Adrenal gland (tissue), 12 donors: Measurements from ENCODE around the gene IFIT1. TPM values are rescaled to one million over a fixed set of nuclear protein-coding genes. Genes with fewer than 3 reads are reported as not detected.

Experiments used
- DNase-seq, 7 donors: peaks; one replicate each; pipeline ENCODE4 v3.0.0-alpha.2; 2019 to 2020
- H3K27ac ChIP-seq, 5 donors: fragments of 200-600 bp; sonication (generic) in 4 of 5; 1 replicate in 3 of 5; 2 replicates in 2 of 5; pipeline versions ENCODE4 v1.5.1 to v1.8.0; 2016 to 2020; ENCODE audit warnings: mild to moderate bottlenecking in 1 of 5
- H3K27me3 ChIP-seq: fragments of 200-600 bp; 2 replicates; pipeline ENCODE4 v1.8.0; 2021
- H3K36me3 ChIP-seq, 2 donors: fragments of 200-600 bp; replicated peaks in 1 of 2; 1 replicate in 1 of 2; 2 replicates in 1 of 2; pipeline versions ENCODE4 v1.5.1 to v1.8.0; 2018 to 2022
- H3K4me1 ChIP-seq, 2 donors: fragments of 200-600 bp; replicated peaks in 1 of 2; 1 replicate in 1 of 2; 2 replicates in 1 of 2; pipeline versions ENCODE4 v1.5.1 to v1.8.0; 2018 to 2021
- H3K4me3 ChIP-seq, 4 donors: fragments of 200-600 bp; sonication (generic) in 3 of 4; one replicate each; pipeline ENCODE4 v1.5.1; 2016 to 2018
- H3K9me3 ChIP-seq, 3 donors: fragments of 200-600 bp; sonication (generic) in 1 of 3; replicated peaks in 1 of 3; 1 replicate in 2 of 3; 2 replicates in 1 of 3; pipeline versions ENCODE4 v1.5.1 to v1.8.0; 2016 to 2021
- POLR2A ChIP-seq, 2 donors: fragments of 450-650 bp; IDR thresholded peaks; one replicate each; pipeline ENCODE4 v1.6.1; 2017; ENCODE audit warnings: antibody characterized with exemption in 2 of 2, mild to moderate bottlenecking in 2 of 2, moderate library complexity in 1 of 2
- WGBS, 4 donors: extraction: QIAGEN DNeasy Blood & Tissue Kit in 2 of 4; methylation state at CpG; one replicate each; pipeline versions ENCODE4 v1.1.5 to v1.1.7; 2013 to 2017; 5-methylcytosine and 5-hydroxymethylcytosine counted together
- intact Hi-C, 2 donors: fragments of 100-400 bp; cut with DNase I; formaldehyde crosslinking; loops; one replicate each; pipeline versions ENCODE4 v1.14.1 to v1.15.0; 2022 to 2023
- polyA plus RNA-seq, 3 donors: library from polyadenylated mRNA; stranded (reverse); fragments of 200-250 nt in 2 of 3; fragments of 350-450 nt in 1 of 3; fragmentation: Illumina TruSeq in 1 of 3; extraction: RNeasy Lipid Tissue Mini Kit (QIAGEN cat#74804) in 1 of 3; gene quantifications; one replicate each; pipeline ENCODE4 v1.2.3, GENCODE V29; 2013 to 2014
- total RNA-seq, 9 donors: library from RNA; depleted of rRNA in 4 of 9; stranded (reverse); fragments of >200 nt in 4 of 9; fragments of 120-200 nt in 1 of 9; fragmentation: NEBNext Ultra II Directional in 1 of 9; extraction: Animal tissue kit (Norgen Biotek cat#: 25700) in 1 of 9; gene quantifications; one replicate each; pipeline versions ENCODE4 v1.1.0 to v1.2.4, GENCODE V29; 2013 to 2023
- TF ChIP-seq, protein P1 (sequence below), 6 experiments: fragments of 450-650 bp in 4 of 6; fragments of 200-600 bp in 2 of 6; sonication (generic) in 1 of 6; IDR thresholded peaks; 1 replicate in 5 of 6; 2 replicates in 1 of 6; pipeline versions ENCODE4 v1.5.1 to v1.8.0; 2016 to 2021; ENCODE audit warnings: antibody characterized with exemption in 6 of 6, mild to moderate bottlenecking in 2 of 6, moderate library complexity in 1 of 6
- donor health status: healthy with polysubstance abuse.
- donor health status: Bipolar disorder and iron deficiency.
- donor health status: DM: yes; HTN: yes; CAD: no.
- donor health status: DM: no; HTN: no; CAD: no.
- donor health status: DM: no; HTN: no; CAD: no.
- donor health status: DM: yes; HTN: yes; CAD: no.

The IFIT1 gene
- total and polyA plus RNA-seq, 12 donors: 20.9 to 168 (median 62.0) TPM

DNA sequence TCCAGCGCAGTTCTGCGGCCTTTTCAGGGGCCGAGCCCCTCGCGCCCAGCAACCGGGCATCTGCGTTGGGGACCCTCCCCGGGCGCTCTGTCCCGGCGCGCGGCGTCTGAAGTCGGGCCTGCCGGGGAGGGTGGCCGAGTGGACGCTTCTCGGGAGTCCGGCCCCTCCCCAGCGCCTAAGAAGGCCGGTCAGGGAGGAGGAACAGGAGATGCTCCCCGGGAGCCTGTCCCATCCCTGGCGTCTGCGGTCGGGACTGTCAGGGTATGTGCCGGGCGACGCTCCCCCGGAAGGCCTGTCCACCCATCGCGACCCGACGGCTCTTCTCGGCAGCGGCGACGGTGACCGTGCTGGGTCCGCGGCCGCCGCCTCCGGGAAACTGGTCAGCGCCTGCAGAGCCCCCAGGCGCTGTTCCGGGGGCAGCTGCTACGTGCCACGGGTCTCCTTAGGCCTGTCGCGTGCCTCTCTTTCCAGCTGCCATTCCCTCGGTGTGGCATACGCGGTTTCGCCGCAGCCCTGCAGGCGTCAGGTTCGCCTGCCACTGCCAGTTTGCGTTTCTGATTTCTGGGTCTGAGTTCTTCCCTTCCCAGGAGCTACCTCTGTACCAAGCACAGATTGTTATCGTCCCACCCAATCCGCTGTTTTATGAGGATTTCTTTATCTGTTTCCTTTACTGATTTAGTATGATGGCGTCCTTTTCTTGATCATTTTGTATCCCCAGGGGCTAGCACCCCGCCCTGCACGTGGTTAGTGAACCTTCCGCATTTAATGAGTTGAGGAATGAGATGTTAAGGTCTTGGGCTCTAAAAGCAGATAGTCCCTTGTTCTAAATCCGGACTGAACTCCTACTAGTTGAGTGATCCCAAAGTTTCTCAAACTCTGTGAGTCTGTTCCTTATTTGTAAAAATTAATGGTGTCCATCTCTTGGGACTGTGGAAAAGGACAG, 22.7 kb downstream of the IFIT1 start:
- DNase-seq: peak; percentile 48 to 71 (median 55)
- intact Hi-C loops: no loop called here
- H3K4me1 ChIP-seq: peaks cover 14 to 52% of the 10 kb centered on the region in 2 donors
- H3K9me3 ChIP-seq: no peaks in the 10 kb centered on the region
- H3K27me3 ChIP-seq: no peaks in the 10 kb centered on the region
- WGBS, 4 donors: 1 to 4% (median 2%) methylated on average over 20 to 66 of the region's 66 CpGs
- H3K36me3 ChIP-seq: no peaks in the 10 kb centered on the region
- H3K27ac ChIP-seq: peak overlapping the region; percentile 84 to 98 (median 94)
- TF ChIP-seq POLR2A (IDR thresholded peaks at IDR 0.05): peak in 1 of 2 donors; percentile 13
- TF ChIP-seq, protein P1, sequence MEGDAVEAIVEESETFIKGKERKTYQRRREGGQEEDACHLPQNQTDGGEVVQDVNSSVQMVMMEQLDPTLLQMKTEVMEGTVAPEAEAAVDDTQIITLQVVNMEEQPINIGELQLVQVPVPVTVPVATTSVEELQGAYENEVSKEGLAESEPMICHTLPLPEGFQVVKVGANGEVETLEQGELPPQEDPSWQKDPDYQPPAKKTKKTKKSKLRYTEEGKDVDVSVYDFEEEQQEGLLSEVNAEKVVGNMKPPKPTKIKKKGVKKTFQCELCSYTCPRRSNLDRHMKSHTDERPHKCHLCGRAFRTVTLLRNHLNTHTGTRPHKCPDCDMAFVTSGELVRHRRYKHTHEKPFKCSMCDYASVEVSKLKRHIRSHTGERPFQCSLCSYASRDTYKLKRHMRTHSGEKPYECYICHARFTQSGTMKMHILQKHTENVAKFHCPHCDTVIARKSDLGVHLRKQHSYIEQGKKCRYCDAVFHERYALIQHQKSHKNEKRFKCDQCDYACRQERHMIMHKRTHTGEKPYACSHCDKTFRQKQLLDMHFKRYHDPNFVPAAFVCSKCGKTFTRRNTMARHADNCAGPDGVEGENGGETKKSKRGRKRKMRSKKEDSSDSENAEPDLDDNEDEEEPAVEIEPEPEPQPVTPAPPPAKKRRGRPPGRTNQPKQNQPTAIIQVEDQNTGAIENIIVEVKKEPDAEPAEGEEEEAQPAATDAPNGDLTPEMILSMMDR (IDR thresholded peaks at IDR 0.05): peak in 1 of 6 experiments; percentile 27
- peak overlapping the region; percentile 52 to 96 (median 78) for H3K4me3 ChIP-seq

DNA sequence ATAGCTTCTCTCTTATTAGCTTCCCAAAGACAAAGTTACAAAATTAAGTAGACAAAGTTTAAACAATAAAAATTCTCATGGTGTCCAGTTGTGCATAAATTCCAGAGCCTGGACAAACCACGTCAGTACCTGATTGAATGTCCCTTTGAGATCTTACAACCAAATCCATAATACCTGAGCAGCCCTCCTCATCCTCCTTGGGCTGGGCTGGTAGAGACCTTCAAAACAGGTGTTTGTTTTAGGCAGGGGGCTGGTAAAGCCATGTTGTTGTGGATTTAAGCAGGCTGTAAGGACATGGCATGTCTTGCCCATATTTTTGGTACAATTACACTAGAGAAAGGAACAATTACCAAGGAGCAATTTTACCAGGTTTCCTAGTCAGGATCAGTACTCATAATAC, 24.0 kb downstream of the IFIT1 start:
- no peaks in the 10 kb centered on the region for H3K9me3 ChIP-seq
- WGBS, 4 donors: 69 to 91% (median 78%) methylated on average over 1 of the region's 1 CpG
- peaks cover 14 to 57% of the 10 kb centered on the region in 2 donors for H3K4me1 ChIP-seq
- no peak overlapping the region for H3K4me3 ChIP-seq
- no peaks in the 10 kb centered on the region for H3K36me3 ChIP-seq
- no peak for DNase-seq
- H3K27ac ChIP-seq: peak overlapping the region in 1 of 5 donors; percentile 98
- intact Hi-C loops: no loop called here
- no peaks in the 10 kb centered on the region for H3K27me3 ChIP-seq
- no peak for TF ChIP-seq POLR2A (IDR thresholded peaks at IDR 0.05)
- TF ChIP-seq, protein P1 (IDR thresholded peaks at IDR 0.05): no peak

DNA sequence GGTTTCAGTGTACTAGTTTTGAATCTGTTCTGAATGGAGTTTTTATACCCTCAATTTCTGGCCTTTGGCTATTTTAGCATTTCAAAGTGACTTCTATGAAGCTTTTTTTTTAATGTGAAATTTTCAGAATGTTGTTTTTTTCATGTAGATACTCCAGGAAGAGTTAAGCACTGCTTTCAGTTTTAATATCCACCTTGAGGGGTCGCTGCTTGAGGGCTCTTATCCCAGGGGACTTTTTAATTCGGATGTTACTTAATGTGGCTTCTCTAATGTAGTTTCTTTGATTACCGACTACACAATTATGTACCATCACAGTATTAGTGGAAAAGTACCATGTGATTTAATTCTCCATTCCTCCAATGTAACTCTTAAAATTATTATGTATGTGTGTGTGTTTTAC, 27.1 kb downstream of the IFIT1 start:
- intact Hi-C loops: no loop called here
- 39 to 54% (median 50%) methylated on average over 3 of the region's 3 CpGs for WGBS, 4 donors
- DNase-seq: no peak
- no peaks in the 10 kb centered on the region for H3K36me3 ChIP-seq
- H3K27me3 ChIP-seq: no peaks in the 10 kb centered on the region
- no peak overlapping the region for H3K27ac ChIP-seq
- no peak overlapping the region for H3K4me3 ChIP-seq
- TF ChIP-seq, protein P1 (IDR thresholded peaks at IDR 0.05): peak in 2 of 6 experiments; percentile 10 to 32
- no peak for TF ChIP-seq POLR2A (IDR thresholded peaks at IDR 0.05)
- peaks cover 9 to 56% of the 10 kb centered on the region in 2 donors for H3K4me1 ChIP-seq
- H3K9me3 ChIP-seq: no peaks in the 10 kb centered on the region

DNA sequence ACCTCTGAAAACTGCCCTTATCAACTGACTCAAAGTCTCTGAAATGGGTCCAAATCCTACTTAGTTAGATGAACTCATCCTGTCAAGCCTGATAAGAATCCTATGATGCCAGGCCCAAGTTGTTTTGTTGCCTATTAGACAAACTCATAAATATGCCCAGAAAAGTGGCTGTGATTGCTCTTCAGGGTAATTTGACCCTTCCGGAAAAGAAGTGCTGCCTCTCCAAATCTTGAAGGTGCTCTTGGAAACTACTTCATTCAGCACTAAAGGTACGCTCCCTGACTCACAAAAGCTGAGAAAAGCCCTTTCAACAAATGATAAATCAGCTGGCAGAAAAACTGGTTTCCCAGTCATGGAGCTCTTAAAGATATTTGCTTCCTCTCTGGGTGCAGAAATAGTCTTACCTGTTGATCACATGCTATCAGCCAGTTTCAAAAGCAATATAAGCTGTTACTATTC, 28.6 kb downstream of the IFIT1 start:
- peaks cover 6 to 48% of the 10 kb centered on the region in 2 donors for H3K4me1 ChIP-seq
- TF ChIP-seq POLR2A (IDR thresholded peaks at IDR 0.05): no peak
- TF ChIP-seq, protein P1 (IDR thresholded peaks at IDR 0.05): no peak
- H3K27ac ChIP-seq: peak overlapping the region in 1 of 5 donors; percentile 32
- DNase-seq: no peak
- no peaks in the 10 kb centered on the region for H3K36me3 ChIP-seq
- H3K9me3 ChIP-seq: no peaks in the 10 kb centered on the region
- intact Hi-C loops: no loop called here
- no peaks in the 10 kb centered on the region for H3K27me3 ChIP-seq
- H3K4me3 ChIP-seq: no peak overlapping the region
- WGBS, 4 donors: 62 to 91% (median 75%) methylated on average over 2 of the region's 2 CpGs
